Adrenal gland (tissue), 12 donors: ENCODE data around the gene RHPN2. TPM values are rescaled to one million over a fixed set of nuclear protein-coding genes. Genes with fewer than 3 reads are reported as not detected.
"Not testable (repeated sequence)": the region's sequence is repeated elsewhere in the genome, so short reads cannot be mapped to it uniquely, and the experiment has no call there.

Source experiments
- DNase-seq, 7 donors: peaks; one replicate each; pipeline ENCODE4 v3.0.0-alpha.2; 2019 to 2020
- H3K27ac ChIP-seq, 5 donors: fragments of 200-600 bp; sonication (generic) in 4 of 5; 1 replicate in 3 of 5; 2 replicates in 2 of 5; pipeline versions ENCODE4 v1.5.1 to v1.8.0; 2016 to 2020; ENCODE audit warnings: mild to moderate bottlenecking in 1 of 5
- H3K27me3 ChIP-seq: fragments of 200-600 bp; 2 replicates; pipeline ENCODE4 v1.8.0; 2021
- H3K36me3 ChIP-seq, 2 donors: fragments of 200-600 bp; replicated peaks in 1 of 2; 1 replicate in 1 of 2; 2 replicates in 1 of 2; pipeline versions ENCODE4 v1.5.1 to v1.8.0; 2018 to 2022
- H3K4me1 ChIP-seq, 2 donors: fragments of 200-600 bp; replicated peaks in 1 of 2; 1 replicate in 1 of 2; 2 replicates in 1 of 2; pipeline versions ENCODE4 v1.5.1 to v1.8.0; 2018 to 2021
- H3K4me3 ChIP-seq, 4 donors: fragments of 200-600 bp; sonication (generic) in 3 of 4; one replicate each; pipeline ENCODE4 v1.5.1; 2016 to 2018
- H3K9me3 ChIP-seq, 3 donors: fragments of 200-600 bp; sonication (generic) in 1 of 3; replicated peaks in 1 of 3; 1 replicate in 2 of 3; 2 replicates in 1 of 3; pipeline versions ENCODE4 v1.5.1 to v1.8.0; 2016 to 2021
- CTCF ChIP-seq, 6 experiments: fragments of 450-650 bp in 4 of 6; fragments of 200-600 bp in 2 of 6; sonication (generic) in 1 of 6; IDR thresholded peaks; 1 replicate in 5 of 6; 2 replicates in 1 of 6; pipeline versions ENCODE4 v1.5.1 to v1.8.0; 2016 to 2021; ENCODE audit warnings: antibody characterized with exemption in 6 of 6, mild to moderate bottlenecking in 2 of 6, moderate library complexity in 1 of 6
- POLR2A ChIP-seq, 2 donors: fragments of 450-650 bp; IDR thresholded peaks; one replicate each; pipeline ENCODE4 v1.6.1; 2017; ENCODE audit warnings: antibody characterized with exemption in 2 of 2, mild to moderate bottlenecking in 2 of 2, moderate library complexity in 1 of 2
- WGBS, 4 donors: extraction: QIAGEN DNeasy Blood & Tissue Kit in 2 of 4; methylation state at CpG; one replicate each; pipeline versions ENCODE4 v1.1.5 to v1.1.7; 2013 to 2017; 5-methylcytosine and 5-hydroxymethylcytosine counted together
- intact Hi-C, 2 donors: fragments of 100-400 bp; cut with DNase I; formaldehyde crosslinking; loops; one replicate each; pipeline versions ENCODE4 v1.14.1 to v1.15.0; 2022 to 2023
- polyA plus RNA-seq, 3 donors: library from polyadenylated mRNA; stranded (reverse); fragments of 200-250 nt in 2 of 3; fragments of 350-450 nt in 1 of 3; fragmentation: Illumina TruSeq in 1 of 3; extraction: RNeasy Lipid Tissue Mini Kit (QIAGEN cat#74804) in 1 of 3; gene quantifications; one replicate each; pipeline ENCODE4 v1.2.3, GENCODE V29; 2013 to 2014
- total RNA-seq, 9 donors: library from RNA; depleted of rRNA in 4 of 9; stranded (reverse); fragments of >200 nt in 4 of 9; fragments of 120-200 nt in 1 of 9; fragmentation: NEBNext Ultra II Directional in 1 of 9; extraction: Animal tissue kit (Norgen Biotek cat#: 25700) in 1 of 9; gene quantifications; one replicate each; pipeline versions ENCODE4 v1.1.0 to v1.2.4, GENCODE V29; 2013 to 2023
- donor health status: healthy with polysubstance abuse.
- donor health status: Bipolar disorder and iron deficiency.
- donor health status: DM: yes; HTN: yes; CAD: no.
- donor health status: DM: no; HTN: no; CAD: no.
- donor health status: DM: no; HTN: no; CAD: no.
- donor health status: DM: yes; HTN: yes; CAD: no.

The RHPN2 gene
- total and polyA plus RNA-seq, 12 donors: 0.52 to 1.3 (median 1.0) TPM; not detected in 1

GRCh38 chr19:33040994-33041827, 23.5 kb downstream of the RHPN2 start:
- H3K9me3 ChIP-seq: no peaks in the 10 kb centered on the region
- H3K4me1 ChIP-seq: no peaks in the 10 kb centered on the region
- H3K27me3 ChIP-seq: no peaks in the 10 kb centered on the region
- no peak for DNase-seq
- intact Hi-C loops: no loop called here
- no peak overlapping the region for H3K27ac ChIP-seq
- no peaks in the 10 kb centered on the region for H3K36me3 ChIP-seq
- whole genome bisulfite sequencing, 4 donors: 62 to 73% (median 64%) methylated on average over 9 of the region's 9 CpGs
- TF ChIP-seq POLR2A (IDR thresholded peaks at IDR 0.05) (no peak), CTCF (IDR thresholded peaks at IDR 0.05) (no peak)
- H3K4me3 ChIP-seq: no peak overlapping the region

DNA sequence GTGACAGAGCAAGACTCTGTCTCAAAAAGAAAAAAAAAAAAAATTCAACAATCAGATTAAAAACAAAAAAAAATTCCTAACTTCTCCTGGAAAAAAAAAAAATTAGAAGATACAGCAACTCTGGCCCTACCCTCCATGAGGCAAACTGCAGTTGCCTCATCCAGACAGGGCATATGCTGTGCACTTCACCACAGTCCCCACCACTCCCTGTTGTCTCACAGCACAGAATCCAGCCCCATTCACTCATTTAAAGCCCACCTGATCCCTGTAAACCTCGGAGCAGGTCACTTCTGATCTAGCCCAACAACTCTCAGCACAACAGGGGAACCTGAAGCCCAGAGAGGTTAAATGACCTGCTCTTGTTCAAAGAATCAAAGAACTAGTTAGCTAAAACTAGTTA, 24.9 kb downstream of the RHPN2 start:
- TF ChIP-seq CTCF (IDR thresholded peaks at IDR 0.05) (no peak), POLR2A (IDR thresholded peaks at IDR 0.05) (no peak)
- Histone ChIP-seq H3K36me3 (no peaks in the 10 kb centered on the region), H3K4me1 (no peaks in the 10 kb centered on the region), H3K9me3 (no peaks in the 10 kb centered on the region), H3K4me3 (no peak overlapping the region), H3K27ac (no peak overlapping the region), H3K27me3 (no peaks in the 10 kb centered on the region)
- DNase-seq: no peak
- intact Hi-C loops: no loop called here
- whole genome bisulfite sequencing, 4 donors: 95 to 100% (median 96%) methylated on average over 1 of the region's 1 CpG

DNA sequence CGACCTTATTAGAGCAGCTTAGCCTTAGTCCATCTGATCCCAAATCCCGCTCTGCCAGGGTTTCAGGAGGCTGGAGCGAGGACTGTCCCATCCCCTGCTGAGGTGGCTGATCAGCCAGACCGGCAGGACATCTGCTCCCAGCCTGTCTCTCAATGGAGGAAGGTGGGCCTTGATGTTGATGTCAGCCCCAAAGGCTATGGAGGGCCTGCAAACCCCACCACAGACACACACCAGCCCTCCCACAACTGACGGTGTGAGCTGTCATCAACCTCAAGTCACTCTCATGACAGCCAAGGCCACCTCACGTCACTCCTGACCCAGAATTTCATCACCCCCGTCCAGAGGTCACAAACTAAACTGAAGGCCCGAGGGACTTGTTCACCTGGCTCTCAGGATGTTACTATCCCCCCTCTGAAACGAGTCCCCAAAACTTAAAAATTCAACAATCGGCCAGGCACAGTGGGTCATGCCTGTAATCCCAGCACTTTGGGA, 25.5 kb downstream of the RHPN2 start:
- TF ChIP-seq POLR2A (IDR thresholded peaks at IDR 0.05) (no peak), CTCF (IDR thresholded peaks at IDR 0.05) (no peak)
- Histone ChIP-seq H3K27ac (no peak overlapping the region), H3K9me3 (no peaks in the 10 kb centered on the region), H3K36me3 (no peaks in the 10 kb centered on the region), H3K4me1 (no peaks in the 10 kb centered on the region), H3K27me3 (no peaks in the 10 kb centered on the region), H3K4me3 (no peak overlapping the region)
- intact Hi-C loops: no loop called here
- no peak for DNase-seq
- WGBS, 4 donors: 65 to 75% (median 74%) methylated on average over 10 of the region's 10 CpGs

DNA sequence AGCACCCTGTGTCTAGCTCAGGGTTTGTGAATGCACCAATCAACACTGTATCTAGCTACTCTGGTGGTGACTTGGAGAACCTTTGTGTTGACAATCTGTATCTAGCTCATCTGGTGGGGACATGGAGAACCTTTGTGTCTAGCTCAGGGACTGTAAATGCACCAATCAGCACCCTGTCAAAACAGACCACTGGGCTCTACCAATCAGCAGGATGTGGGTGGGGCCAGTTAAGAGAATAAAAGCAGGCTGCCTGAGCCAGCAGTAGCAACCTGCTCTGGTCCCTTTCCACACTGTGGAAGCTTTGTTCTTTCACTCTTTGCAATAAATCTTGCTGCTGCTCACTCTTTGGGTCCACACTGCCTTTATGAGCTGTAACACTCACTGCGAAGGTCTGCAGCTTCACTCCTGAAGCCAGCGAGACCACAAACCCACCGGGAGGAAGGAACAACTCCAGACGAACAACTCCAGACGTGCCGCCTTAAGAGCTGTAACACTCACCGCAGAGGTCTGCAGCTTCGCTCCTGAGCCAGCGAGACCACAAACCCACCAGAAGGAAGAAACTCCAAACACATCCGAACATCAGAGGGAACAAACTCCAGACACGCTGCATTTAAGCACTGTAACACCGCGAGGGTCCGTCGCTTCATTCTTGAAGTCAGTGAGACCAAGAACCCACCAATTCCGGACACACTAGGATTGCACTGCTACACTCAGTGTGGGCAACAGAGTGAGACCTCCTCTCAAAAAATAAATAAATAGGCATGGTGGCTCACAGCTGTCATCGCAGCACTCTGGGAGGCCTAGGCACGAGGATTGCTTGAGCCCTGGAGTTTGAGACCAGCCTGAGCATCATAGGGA, 27.3 kb downstream of the RHPN2 start:
- 71 to 84% (median 81%) methylated on average over 18 of the region's 18 CpGs for WGBS, 4 donors
- H3K4me1 ChIP-seq, H3K27me3 ChIP-seq, H3K36me3 ChIP-seq, H3K4me3 ChIP-seq, H3K27ac ChIP-seq, DNase-seq, intact Hi-C loops, H3K9me3 ChIP-seq: not testable (repeated sequence)

DNA sequence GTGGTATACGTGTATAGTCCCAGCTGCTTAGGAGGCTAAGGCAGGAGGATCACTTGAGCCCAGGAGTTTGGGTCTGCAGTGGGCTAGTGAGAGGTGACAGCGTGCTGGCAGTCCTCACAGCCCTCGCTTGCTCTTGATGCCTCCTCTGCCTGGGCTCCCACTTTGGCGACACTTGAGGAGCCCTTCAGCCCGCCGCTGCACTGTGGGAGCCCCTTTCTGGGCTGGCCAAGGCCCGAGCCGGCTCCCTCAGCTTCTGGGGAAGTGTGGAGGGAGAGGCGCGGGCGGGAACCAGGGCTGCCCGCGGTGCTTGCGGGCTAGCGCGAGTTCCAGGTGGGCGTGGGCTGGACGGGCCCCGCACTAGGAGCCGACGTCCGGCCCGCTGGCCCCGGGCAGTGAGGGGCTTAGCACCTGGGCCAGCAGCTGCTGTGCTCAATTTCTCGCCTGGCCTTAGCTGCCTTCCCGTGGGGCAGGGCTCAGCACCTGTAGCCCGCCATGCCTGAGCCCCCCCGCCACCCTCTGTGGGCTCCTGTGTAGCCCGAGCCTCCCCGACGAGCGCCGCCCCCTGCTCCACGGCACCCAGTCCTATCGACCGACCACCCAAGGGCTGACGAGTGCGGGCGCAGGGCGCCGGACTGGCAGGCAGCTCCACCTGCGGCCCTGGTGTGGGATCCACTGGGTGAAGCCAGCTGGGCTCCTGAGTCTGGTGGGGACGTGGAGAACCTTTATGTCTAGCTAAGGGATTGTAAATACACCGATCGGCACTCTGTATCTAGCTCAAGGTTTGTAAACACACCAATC, 28.1 kb downstream of the RHPN2 start:
- H3K36me3 ChIP-seq: not testable (repeated sequence)

More for the DNA sequence above, 28.1 kb downstream of the RHPN2 start:
- H3K27ac ChIP-seq, intact Hi-C loops, H3K4me3 ChIP-seq, DNase-seq, H3K9me3 ChIP-seq, H3K27me3 ChIP-seq, H3K4me1 ChIP-seq: not testable (repeated sequence)
- 89 to 98% (median 97%) methylated on average over 7 to 45 of the region's 45 CpGs for WGBS, 4 donors
